ENCODE results near the gene SPATC1L. TPM values are rescaled to one million over a fixed set of nuclear protein-coding genes. Genes with fewer than 3 reads are reported as not detected.

Gene SPATC1L
- total and polyA plus RNA-seq, 2 of the 8 experiments (the other 6 are each of a cell fraction or from before 2014, with no cell fraction given) = 24.9 to 50.0 TPM

DNA sequence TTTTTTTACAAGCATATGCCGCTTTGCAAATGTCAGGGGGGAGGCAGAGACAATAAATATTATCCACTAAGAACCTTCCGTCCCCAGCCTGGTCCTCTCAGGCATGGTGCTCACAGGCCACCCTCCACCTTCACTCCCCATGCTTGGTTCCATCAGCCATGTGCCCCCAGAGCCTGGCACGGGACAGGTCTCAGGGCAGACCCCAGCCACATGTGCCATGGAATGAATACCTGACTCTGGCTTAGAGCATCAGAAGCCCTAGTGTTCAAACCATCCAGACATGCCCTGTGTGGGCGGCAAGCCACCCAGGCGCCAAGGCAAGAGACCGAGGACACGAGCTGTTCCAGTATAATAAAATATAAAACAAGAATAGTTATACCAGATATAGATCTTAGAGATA is 39.0 kb upstream of the SPATC1L start (continued):
- TF ChIP-seq, protein P1, sequence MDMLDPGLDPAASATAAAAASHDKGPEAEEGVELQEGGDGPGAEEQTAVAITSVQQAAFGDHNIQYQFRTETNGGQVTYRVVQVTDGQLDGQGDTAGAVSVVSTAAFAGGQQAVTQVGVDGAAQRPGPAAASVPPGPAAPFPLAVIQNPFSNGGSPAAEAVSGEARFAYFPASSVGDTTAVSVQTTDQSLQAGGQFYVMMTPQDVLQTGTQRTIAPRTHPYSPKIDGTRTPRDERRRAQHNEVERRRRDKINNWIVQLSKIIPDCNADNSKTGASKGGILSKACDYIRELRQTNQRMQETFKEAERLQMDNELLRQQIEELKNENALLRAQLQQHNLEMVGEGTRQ (IDR thresholded peaks at IDR 0.05; ENCODE audit: low read length) = no peak
- TF ChIP-seq KDM5A (IDR thresholded peaks at IDR 0.05; ENCODE audit: low read length) = no peak
- no peak for TF ChIP-seq TEAD4 (IDR thresholded peaks at IDR 0.05; ENCODE audit: low read depth, low read length)
- no peak for TF ChIP-seq CTBP2 (IDR thresholded peaks at IDR 0.05; ENCODE audit: borderline replicate concordance, insufficient read depth, insufficient read length, low read length)
- TF ChIP-seq POLR2AphosphoS5 (IDR thresholded peaks at IDR 0.05; ENCODE audit: low read depth, low read length) = no peak
